Osteocyte (in vitro differentiated cells): ENCODE measurements around the gene CD300C. TPM values are rescaled to one million over a fixed set of nuclear protein-coding genes. Genes with fewer than 3 reads are reported as not detected.

Experiments
- DNase-seq: peaks from one replicate; pipeline ENCODE4 v3.0.0; 2021; ENCODE audit warnings: mixed read lengths; ENCODE audit not compliant: unreplicated experiment; ENCODE audit errors: extremely low spot score
- H3K27ac Mint-ChIP-seq: one replicate; pipeline ENCODE4 v1.8.0; 2021; ENCODE audit warnings: mild to moderate bottlenecking, mixed read lengths; ENCODE audit not compliant: unreplicated experiment
- H3K27me3 Mint-ChIP-seq: one replicate; pipeline ENCODE4 v1.8.0; 2021; ENCODE audit warnings: mixed read lengths; ENCODE audit not compliant: unreplicated experiment
- H3K36me3 Mint-ChIP-seq: one replicate; pipeline ENCODE4 v1.8.0; 2021; ENCODE audit warnings: mixed read lengths; ENCODE audit not compliant: unreplicated experiment
- H3K4me1 Mint-ChIP-seq: one replicate; pipeline ENCODE4 v1.8.0; 2021; ENCODE audit warnings: mixed read lengths; ENCODE audit not compliant: unreplicated experiment
- H3K4me3 Mint-ChIP-seq: one replicate; pipeline ENCODE4 v1.8.0; 2021; ENCODE audit warnings: mild to moderate bottlenecking, moderate library complexity, mixed read lengths; ENCODE audit not compliant: unreplicated experiment
- H3K9me3 Mint-ChIP-seq: one replicate; pipeline ENCODE4 v1.8.0; 2021; ENCODE audit warnings: mixed read lengths; ENCODE audit not compliant: unreplicated experiment
- total RNA-seq: library from RNA; stranded (reverse); gene quantifications from 2 replicates; pipeline ENCODE4 v1.2.1, GENCODE V29; 2021
- TF ChIP-seq, protein P1 (sequence below): fragments of 200-600 bp; sonication (generic); IDR thresholded peaks from 2 replicates; pipeline ENCODE4 v1.5.0; 2021; ENCODE audit warnings: antibody characterized with exemption, mild to moderate bottlenecking, moderate library complexity

The CD300C gene
- total RNA-seq, 1 donor from 2014 or later: not detected

GRCh38 chr17:74542166-74542565 lies 3.7 kb downstream of the CD300C start:
- peaks cover 3% of the 10 kb centered on the region for H3K27me3 Mint-ChIP-seq
- no peak for DNase-seq
- TF ChIP-seq, protein P1, sequence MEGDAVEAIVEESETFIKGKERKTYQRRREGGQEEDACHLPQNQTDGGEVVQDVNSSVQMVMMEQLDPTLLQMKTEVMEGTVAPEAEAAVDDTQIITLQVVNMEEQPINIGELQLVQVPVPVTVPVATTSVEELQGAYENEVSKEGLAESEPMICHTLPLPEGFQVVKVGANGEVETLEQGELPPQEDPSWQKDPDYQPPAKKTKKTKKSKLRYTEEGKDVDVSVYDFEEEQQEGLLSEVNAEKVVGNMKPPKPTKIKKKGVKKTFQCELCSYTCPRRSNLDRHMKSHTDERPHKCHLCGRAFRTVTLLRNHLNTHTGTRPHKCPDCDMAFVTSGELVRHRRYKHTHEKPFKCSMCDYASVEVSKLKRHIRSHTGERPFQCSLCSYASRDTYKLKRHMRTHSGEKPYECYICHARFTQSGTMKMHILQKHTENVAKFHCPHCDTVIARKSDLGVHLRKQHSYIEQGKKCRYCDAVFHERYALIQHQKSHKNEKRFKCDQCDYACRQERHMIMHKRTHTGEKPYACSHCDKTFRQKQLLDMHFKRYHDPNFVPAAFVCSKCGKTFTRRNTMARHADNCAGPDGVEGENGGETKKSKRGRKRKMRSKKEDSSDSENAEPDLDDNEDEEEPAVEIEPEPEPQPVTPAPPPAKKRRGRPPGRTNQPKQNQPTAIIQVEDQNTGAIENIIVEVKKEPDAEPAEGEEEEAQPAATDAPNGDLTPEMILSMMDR: no peak
- no peaks in the 10 kb centered on the region for H3K4me1 Mint-ChIP-seq
- no peak overlapping the region for H3K4me3 Mint-ChIP-seq
- H3K9me3 Mint-ChIP-seq: no peaks in the 10 kb centered on the region
- H3K36me3 Mint-ChIP-seq: no peaks in the 10 kb centered on the region
- H3K27ac Mint-ChIP-seq: no peak overlapping the region

GRCh38 chr17:74541176-74542111 lies 4.5 kb downstream of the CD300C start:
- peaks cover 9% of the 10 kb centered on the region for H3K27me3 Mint-ChIP-seq
- H3K4me3 Mint-ChIP-seq: no peak overlapping the region
- TF ChIP-seq, protein P1: no peak
- no peaks in the 10 kb centered on the region for H3K9me3 Mint-ChIP-seq
- H3K4me1 Mint-ChIP-seq: no peaks in the 10 kb centered on the region
- no peaks in the 10 kb centered on the region for H3K36me3 Mint-ChIP-seq
- no peak for DNase-seq
- H3K27ac Mint-ChIP-seq: no peak overlapping the region

DNA sequence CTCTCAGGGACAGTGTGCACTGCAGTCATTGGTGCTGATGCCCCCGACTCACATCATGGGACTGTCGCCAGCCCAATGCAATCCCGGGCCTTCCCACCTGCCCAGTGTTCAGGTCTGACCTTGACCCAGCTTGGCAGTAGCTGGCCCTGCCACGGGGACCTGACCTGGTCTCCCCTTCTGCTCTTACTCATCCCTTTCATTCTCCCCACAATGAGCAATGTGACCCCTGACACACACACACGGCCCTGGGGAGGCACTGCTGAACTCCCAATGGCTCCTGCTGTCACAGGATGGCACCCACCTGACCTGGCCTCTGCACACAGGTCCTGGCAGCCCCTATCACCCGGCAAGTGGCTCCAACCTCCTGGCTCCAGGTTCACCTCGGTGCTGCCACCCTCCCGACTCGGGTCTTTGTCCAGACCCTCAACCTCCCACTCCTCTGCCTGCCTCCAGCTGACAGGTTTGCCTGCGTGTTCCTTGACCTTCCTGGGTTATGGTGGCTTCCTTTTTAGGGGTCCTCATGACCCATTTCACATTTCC lies 6.6 kb downstream of the CD300C start:
- Mint-ChIP-seq H3K36me3 (no peaks in the 10 kb centered on the region), H3K27me3 (peaks cover 9% of the 10 kb centered on the region), H3K4me3 (no peak overlapping the region), H3K9me3 (no peaks in the 10 kb centered on the region), H3K27ac (no peak overlapping the region), H3K4me1 (no peaks in the 10 kb centered on the region)
- TF ChIP-seq, protein P1: no peak
- no peak for DNase-seq

DNA sequence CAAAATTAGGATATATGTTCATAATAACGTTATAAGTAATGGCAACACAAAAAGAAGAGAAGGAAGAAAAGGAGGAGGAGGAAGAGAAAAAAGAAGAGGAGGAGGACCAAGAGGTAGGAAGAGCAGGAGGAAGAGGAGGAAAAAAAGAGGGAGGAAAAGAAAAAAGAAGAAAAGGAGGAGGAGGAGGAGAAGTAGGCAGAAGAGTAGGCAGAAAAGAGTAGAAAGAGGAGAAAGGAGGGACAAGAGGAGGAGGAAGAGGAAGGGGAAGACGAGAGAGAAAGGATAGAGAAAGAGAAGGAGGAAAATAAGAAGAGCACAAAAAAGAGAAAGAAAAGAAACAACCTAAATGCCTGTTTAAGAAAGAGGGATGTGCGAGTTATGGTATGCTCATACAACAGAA lies 9.0 kb downstream of the CD300C start:
- H3K27me3 Mint-ChIP-seq: peaks cover 6% of the 10 kb centered on the region
- DNase-seq: no peak
- no peaks in the 10 kb centered on the region for H3K9me3 Mint-ChIP-seq
- no peaks in the 10 kb centered on the region for H3K36me3 Mint-ChIP-seq
- H3K4me3 Mint-ChIP-seq: no peak overlapping the region
- no peak overlapping the region for H3K27ac Mint-ChIP-seq
- TF ChIP-seq, protein P1: no peak
- no peaks in the 10 kb centered on the region for H3K4me1 Mint-ChIP-seq

- TF ChIP-seq, protein P1: no peak
- no peaks in the 10 kb centered on the region for H3K36me3 Mint-ChIP-seq
- no peaks in the 10 kb centered on the region for H3K4me1 Mint-ChIP-seq
- H3K4me3 Mint-ChIP-seq: no peak overlapping the region
- no peaks in the 10 kb centered on the region for H3K9me3 Mint-ChIP-seq
- DNase-seq: peak; percentile 54
- H3K27ac Mint-ChIP-seq: no peak overlapping the region
- peaks cover 5% of the 10 kb centered on the region for H3K27me3 Mint-ChIP-seq
Observed at GRCh38 chr17:74532115-74532514, 13.8 kb downstream of the CD300C start.
